Measurements from ENCODE around the gene PTPN23.
"Not testable (repeated sequence)": the region's sequence is repeated elsewhere in the genome, so short reads cannot be mapped to it uniquely, and the experiment has no call there.

Gene PTPN23

GRCh38 chr3:47455806-47456452 is 75.1 kb downstream of the PTPN23 start:
- no peak for DNase-seq

- no peak for DNase-seq
Measured at GRCh38 chr3:47456984-47457383, 76.2 kb downstream of the PTPN23 start.

GRCh38 chr3:47459534-47460085 is 78.8 kb downstream of the PTPN23 start:
- DNase-seq: not testable (repeated sequence)

Data from NK-92 treated with Interleukin-12 subunit alpha and Interleukin-12 subunit beta, amount 100 ng/mL, for 24 hours (cell line).